ENCODE results near the gene PBX1.
"Not testable (repeated sequence)": the region's sequence is repeated elsewhere in the genome, so short reads cannot be mapped to it uniquely, and the experiment has no call there.

The PBX1 gene

GRCh38 chr1:164558461-164559341, at the start of gene PBX1:
Gene PBX1, plus strand, starts transcription at chr1:164559184.
- DNase-seq, result peak; percentile 99

- DNase-seq, result no peak
Measured at GRCh38 chr1:164510435-164510834, 48.5 kb upstream of the PBX1 start.

- no peak for DNase-seq
Measured at GRCh38 chr1:164511001-164511705, 47.8 kb upstream of the PBX1 start.

GRCh38 chr1:164515231-164515630, 43.8 kb upstream of the PBX1 start:
- no peak for DNase-seq

GRCh38 chr1:164515711-164516331, 43.2 kb upstream of the PBX1 start:
- DNase-seq, result no peak

- DNase-seq, result no peak
Measured at GRCh38 chr1:164516591-164516990, 42.4 kb upstream of the PBX1 start.

- peak; percentile 62 for DNase-seq
Measured at GRCh38 chr1:164518692-164519332, 40.2 kb upstream of the PBX1 start.

GRCh38 chr1:164519426-164519825, 39.6 kb upstream of the PBX1 start:
- no peak for DNase-seq

GRCh38 chr1:164524810-164525209, 34.2 kb upstream of the PBX1 start:
- DNase-seq, result no peak

GRCh38 chr1:164534863-164535610, 23.9 kb upstream of the PBX1 start:
- no peak for DNase-seq

- not testable (repeated sequence) for DNase-seq
Measured at GRCh38 chr1:164552463-164552988, 6.5 kb upstream of the PBX1 start.

GRCh38 chr1:164557270-164557669, 1.7 kb upstream of the PBX1 start:
- DNase-seq, result no peak

- DNase-seq, result peak; percentile 21
Measured at GRCh38 chr1:164559342-164560051, 513 bp downstream of the PBX1 start.

GRCh38 chr1:164560121-164560541, 1.1 kb downstream of the PBX1 start:
- peak; percentile 44 for DNase-seq

GRCh38 chr1:164560556-164560955, 1.6 kb downstream of the PBX1 start:
- DNase-seq, result no peak

GRCh38 chr1:164561007-164561406, 2.0 kb downstream of the PBX1 start:
- no peak for DNase-seq

- peak; percentile 49 for DNase-seq
Measured at GRCh38 chr1:164561472-164561871, 2.5 kb downstream of the PBX1 start.

- no peak for DNase-seq
Measured at GRCh38 chr1:164562061-164562460, 3.1 kb downstream of the PBX1 start.

- peak; percentile 20 for DNase-seq
Measured at GRCh38 chr1:164562511-164562910, 3.5 kb downstream of the PBX1 start.

GRCh38 chr1:164562947-164563520, 4.0 kb downstream of the PBX1 start:
- no peak for DNase-seq

Data from RPMI8226 (cell line).